PFSK-1 (cell line): Measurements from ENCODE around the gene ZBTB16.

Experiments
- POLR2AphosphoS5 ChIP-seq: IDR thresholded peaks from 2 replicates; pipeline ENCODE4 v1.6.1; 2012; ENCODE audit warnings: low read depth, mild to moderate bottlenecking, control low read depth, low read length, moderate library complexity
- TAF1 ChIP-seq: IDR thresholded peaks from 2 replicates; pipeline ENCODE4 v1.6.1; 2012; ENCODE audit warnings: low read length, control low read depth, borderline replicate concordance; ENCODE audit not compliant: insufficient read depth

DNA sequence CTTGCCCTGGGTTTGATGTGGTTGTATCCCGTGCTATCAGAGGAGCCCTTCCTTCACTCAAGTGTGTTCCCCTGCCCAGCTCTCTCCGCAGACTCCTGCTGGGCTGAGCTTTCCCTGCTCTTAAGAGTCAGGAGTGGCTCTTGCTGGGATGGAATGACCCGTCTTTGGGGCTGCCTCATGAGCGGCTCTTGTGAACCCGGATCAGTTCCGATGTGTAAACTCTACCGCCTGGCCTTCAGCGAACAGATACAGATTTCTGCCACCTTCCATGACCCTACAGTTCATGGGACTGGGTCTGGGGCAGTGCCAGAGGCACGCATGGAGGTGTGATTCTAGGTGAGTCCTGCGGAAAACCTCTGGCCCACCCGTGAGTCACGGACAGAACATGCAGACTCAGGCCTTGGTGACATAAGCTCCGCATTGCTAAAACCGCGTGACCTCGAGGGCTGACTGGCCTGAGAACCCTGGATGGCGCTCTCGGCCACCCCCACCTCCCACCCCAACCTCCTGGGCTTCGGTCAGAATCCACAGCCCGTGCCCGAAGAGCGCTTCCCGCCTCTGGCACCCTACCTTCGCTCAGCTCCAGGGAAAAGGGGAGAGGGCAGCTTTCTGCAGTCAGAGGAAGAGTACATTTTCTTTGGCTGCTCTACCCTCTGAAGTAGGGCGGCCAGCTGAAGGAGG, 1.3 kb upstream of the ZBTB16 start:
- TF ChIP-seq POLR2AphosphoS5 (no peak), TAF1 (no peak)
